Measurements from ENCODE around the gene AUTS2.
"Not testable (repeated sequence)": the region's sequence is repeated elsewhere in the genome, so short reads cannot be mapped to it uniquely, and the experiment has no call there.

AUTS2 gene

DNA sequence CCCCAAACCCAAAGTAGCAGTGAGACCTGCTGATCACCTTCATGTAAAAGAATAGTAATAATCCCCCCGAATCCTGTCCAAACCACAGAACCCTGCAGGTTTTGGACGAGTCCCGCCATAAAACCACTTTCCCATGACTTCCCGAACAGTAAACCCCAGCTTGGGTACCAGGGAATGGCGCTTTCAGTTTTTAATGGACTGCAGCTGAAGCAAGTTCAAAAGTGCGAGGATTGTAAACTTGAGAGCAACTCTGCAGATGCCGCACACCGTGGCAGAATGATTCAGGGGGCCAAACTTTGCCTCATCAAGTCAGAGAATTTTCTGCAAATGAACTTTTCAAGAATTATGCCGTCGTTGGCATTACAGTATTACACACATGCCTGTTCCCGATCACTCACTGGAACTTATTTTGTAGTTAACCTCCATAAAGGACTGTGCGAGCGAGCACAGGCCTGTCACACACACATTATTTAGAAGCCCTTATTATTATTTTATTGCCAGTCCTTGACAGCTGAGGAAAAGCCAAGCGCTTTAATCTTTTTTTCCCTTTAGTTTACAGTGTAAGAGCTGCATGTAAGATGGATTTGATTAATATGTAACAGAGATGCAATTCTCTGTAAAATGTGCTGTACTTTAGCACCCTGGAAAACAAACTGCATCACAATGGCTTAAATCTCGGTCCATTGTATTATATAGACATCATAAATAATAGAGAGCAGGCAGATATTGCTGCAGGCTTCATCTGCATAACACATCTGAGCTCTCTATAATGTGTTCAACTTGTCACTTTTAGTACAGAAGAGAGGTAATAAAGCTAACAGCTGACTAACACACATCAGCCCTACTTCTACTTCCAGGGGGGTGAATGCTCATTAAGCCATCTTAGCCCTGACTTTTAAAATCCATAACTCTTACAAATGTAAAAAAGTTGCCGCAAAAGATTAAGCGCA lies 1040.2 kb downstream of the AUTS2 start:
- no peaks in the 10 kb centered on the region for H3K9me3 Mint-ChIP-seq
- H3K4me3 Mint-ChIP-seq = no peak overlapping the region
- DNase-seq (ENCODE audit: low spot score) = no peak
- no peak overlapping the region for H3K27ac Mint-ChIP-seq
- H3K27me3 Mint-ChIP-seq (ENCODE audit: low read depth) = peaks cover 2% of the 10 kb centered on the region
- no peaks in the 10 kb centered on the region for H3K4me1 Mint-ChIP-seq (ENCODE audit: low read depth)
- no peaks in the 10 kb centered on the region for H3K36me3 Mint-ChIP-seq (ENCODE audit: low read depth)

DNA sequence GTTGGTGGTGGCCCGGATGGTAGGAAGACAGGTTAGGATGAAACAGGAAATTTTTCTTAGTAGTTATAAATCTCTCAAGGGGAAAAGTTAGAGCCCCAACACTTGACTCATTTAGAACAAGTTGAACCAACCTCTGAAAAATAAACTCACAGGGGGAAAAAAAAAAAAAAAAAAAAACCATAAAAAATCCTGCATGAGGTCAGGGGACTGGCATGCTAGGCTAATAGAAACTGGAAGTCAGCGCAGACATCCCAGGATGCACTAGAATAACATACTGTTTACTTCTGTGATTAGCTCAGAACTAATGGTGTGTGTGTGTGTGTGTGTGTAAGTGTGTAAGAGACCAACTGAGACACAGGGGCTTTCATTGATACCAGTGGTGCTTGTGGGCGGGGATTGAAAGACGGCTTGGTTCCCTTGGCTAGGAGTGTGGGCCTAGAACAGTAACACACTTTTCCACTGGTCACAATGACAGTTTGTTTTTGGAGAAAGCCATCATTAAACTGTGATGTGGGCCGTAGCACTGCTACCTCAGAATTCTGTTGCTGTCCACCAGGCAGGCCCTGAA lies 1042.1 kb downstream of the AUTS2 start:
- Mint-ChIP-seq H3K27me3 (ENCODE audit: low read depth) (peaks cover 4% of the 10 kb centered on the region), H3K9me3 (no peaks in the 10 kb centered on the region), H3K4me3 (no peak overlapping the region), H3K36me3 (ENCODE audit: low read depth) (no peaks in the 10 kb centered on the region), H3K4me1 (ENCODE audit: low read depth) (no peaks in the 10 kb centered on the region), H3K27ac (no peak overlapping the region)
- no peak for DNase-seq (ENCODE audit: low spot score)

DNA sequence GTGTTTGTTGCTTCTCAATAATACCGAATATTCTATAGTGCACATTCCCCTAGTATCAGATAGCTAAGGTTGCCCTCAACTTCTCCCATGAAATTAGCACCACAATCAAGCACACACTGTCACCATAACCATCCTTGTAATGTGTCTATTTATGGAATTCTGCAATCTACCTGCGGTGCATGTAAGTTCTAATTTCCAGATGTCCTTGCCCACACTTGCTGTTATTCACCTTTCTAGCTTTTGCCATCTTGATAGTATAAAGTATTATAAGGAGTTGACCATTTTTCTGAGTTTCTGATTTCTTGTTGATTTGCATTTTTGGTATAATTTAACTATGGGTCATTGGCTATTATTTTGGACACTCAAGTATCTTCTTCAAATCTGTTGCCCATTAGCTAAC lies 1043.6 kb downstream of the AUTS2 start:
- no peaks in the 10 kb centered on the region for H3K9me3 Mint-ChIP-seq
- no peak for DNase-seq (ENCODE audit: low spot score)
- peaks cover 10% of the 10 kb centered on the region for H3K27me3 Mint-ChIP-seq (ENCODE audit: low read depth)
- no peak overlapping the region for H3K4me3 Mint-ChIP-seq
- no peak overlapping the region for H3K27ac Mint-ChIP-seq
- H3K4me1 Mint-ChIP-seq (ENCODE audit: low read depth) = no peaks in the 10 kb centered on the region
- no peaks in the 10 kb centered on the region for H3K36me3 Mint-ChIP-seq (ENCODE audit: low read depth)

DNA sequence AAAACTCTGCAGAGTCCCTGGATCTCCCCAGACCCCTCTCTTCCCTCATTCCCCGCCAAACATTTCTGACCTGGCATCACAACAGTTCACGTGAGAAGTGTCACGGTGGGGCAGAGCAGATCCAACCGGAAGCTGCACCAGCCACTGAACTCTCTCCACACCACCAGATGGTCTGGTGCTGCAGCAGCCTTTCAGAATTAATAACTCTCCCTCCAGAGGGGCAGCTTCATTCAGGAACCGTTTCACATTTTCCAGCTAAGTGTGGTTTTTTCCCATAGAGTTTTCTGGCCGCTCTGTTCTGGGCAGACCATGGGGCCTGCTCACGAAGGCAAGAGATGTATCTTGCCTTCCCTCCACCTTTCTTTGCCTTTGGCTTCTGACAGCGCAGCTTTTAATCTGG lies 1047.0 kb downstream of the AUTS2 start:
- Mint-ChIP-seq H3K27me3 (ENCODE audit: low read depth) (peaks cover 8% of the 10 kb centered on the region), H3K9me3 (peaks cover 5% of the 10 kb centered on the region), H3K4me3 (no peak overlapping the region), H3K4me1 (ENCODE audit: low read depth) (peaks cover 13% of the 10 kb centered on the region), H3K36me3 (ENCODE audit: low read depth) (no peaks in the 10 kb centered on the region), H3K27ac (no peak overlapping the region)
- no peak for DNase-seq (ENCODE audit: low spot score)

DNA sequence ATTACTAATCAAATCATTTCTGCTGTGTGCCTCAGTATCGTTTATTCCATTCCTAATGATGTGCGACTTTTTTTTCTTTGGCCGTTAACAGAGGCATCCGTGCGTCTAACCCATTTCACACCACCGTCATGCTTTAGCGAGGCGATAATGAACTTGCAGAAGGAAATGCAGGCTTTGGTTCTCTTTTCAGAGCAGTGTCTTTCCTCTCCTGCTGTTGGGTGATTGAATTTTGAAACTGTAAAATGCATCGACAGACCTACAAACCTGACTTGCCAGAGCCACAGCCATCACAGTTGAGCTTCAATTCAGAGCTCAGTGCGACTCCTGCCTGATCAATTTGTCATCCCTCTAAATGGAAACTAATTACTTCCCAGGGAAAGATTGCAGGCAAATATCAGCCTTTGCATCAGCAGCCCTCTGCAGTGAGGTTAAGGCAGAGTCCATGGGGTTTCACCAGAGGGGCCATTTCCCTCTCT lies 1047.6 kb downstream of the AUTS2 start:
- DNase-seq (ENCODE audit: low spot score) = no peak
- Mint-ChIP-seq H3K4me1 (ENCODE audit: low read depth) (peaks cover 17% of the 10 kb centered on the region), H3K4me3 (no peak overlapping the region), H3K36me3 (ENCODE audit: low read depth) (peaks cover 2% of the 10 kb centered on the region), H3K27ac (no peak overlapping the region), H3K9me3 (peaks cover 10% of the 10 kb centered on the region), H3K27me3 (ENCODE audit: low read depth) (peaks cover 12% of the 10 kb centered on the region)

DNA sequence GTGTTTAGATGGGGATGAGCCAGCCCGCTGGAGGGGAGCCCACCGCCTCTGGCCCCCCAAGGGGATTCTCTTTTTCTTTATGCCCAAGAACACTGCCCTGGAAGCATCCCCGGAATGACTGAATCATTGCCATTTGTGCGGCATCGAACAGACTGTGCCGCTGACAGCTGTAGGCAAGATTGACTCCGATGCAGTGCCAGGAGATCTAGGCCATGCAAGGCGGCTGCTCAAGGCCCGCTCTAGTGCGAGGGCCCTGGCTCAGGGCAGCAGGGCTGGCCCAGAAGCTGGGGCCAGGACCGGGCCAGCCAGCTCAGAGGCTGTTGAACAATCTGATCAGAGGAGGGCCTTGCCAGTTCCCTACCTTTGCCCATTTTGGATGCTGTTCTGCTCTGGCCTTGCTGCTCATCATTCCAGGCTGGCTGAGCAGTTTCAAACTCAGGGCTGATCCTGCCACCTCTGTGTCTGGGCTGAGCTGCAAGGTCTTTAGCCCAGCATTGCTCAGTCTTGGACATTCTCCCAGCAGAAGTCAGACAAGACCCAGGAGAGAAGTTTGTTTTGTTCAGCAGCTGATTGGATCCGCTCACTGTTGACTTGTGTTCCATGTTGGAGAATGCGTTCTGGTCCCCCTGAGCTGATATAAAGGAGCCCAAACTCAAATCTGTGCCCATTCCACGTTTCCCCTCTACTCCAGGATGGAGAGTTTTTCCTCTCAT lies 1048.4 kb downstream of the AUTS2 start:
- Mint-ChIP-seq H3K27me3 (ENCODE audit: low read depth) (peaks cover 15% of the 10 kb centered on the region), H3K4me3 (no peak overlapping the region), H3K36me3 (ENCODE audit: low read depth) (peaks cover 2% of the 10 kb centered on the region), H3K27ac (no peak overlapping the region), H3K9me3 (peaks cover 15% of the 10 kb centered on the region), H3K4me1 (ENCODE audit: low read depth) (peaks cover 17% of the 10 kb centered on the region)
- no peak for DNase-seq (ENCODE audit: low spot score)

DNA sequence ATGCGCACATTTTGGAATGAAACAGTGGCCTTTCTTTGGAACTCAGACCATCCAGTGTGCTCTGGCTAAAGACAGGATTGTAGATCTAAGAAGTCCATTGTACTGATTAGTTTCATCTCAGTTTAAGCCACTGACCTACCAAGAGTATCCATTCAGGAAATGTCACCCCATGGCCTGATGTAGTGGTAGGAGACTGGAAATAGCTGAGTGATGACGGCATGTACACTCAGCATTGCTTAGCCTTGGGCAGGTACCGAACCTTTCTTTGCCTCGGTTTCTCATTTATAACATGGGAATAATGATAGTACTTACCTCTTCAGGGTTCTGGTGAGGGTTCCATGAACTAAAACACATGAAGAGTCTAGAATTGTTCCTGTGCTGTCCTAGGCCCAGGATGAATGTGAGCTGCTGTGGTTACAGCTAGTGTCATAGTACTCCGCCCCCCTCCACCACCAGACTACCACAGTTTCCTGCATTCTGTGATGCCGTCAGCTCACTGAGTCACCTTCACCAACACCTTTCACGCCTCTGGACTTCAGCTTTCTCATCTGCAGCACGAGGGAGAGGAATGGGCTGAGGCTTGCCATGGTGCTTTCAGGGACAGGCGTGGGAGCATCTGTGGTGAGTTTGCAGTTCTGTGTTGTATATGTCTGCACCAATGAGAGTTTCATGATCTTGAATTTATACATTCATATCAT lies 1049.7 kb downstream of the AUTS2 start:
- peak overlapping the region; percentile 87 for H3K27ac Mint-ChIP-seq
- H3K27me3 Mint-ChIP-seq (ENCODE audit: low read depth) = peaks cover 18% of the 10 kb centered on the region
- peaks cover 17% of the 10 kb centered on the region for H3K4me1 Mint-ChIP-seq (ENCODE audit: low read depth)
- peaks cover 2% of the 10 kb centered on the region for H3K36me3 Mint-ChIP-seq (ENCODE audit: low read depth)
- H3K9me3 Mint-ChIP-seq = peaks cover 15% of the 10 kb centered on the region
- DNase-seq (ENCODE audit: low spot score) = peak; percentile 87
- peak overlapping the region; percentile 64 for H3K4me3 Mint-ChIP-seq

DNA sequence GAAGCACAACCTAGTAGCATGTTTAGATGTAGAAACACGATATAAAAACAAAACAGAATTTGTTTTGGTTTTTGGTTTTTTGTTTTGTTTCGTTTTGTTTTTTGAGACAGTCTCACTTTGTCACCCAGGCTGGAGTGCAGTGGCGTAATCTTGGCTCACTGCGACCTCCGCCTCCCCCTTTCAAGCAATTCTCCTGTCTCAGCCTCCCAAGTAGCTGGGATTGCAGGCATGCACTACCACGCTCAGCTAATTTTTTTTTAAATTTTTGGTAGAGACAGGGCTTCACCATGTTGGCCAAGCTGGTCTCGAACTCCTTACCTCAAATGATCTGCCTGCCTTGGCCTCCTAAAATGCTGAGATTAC lies 1050.2 kb downstream of the AUTS2 start:
- peaks cover 22% of the 10 kb centered on the region for H3K27me3 Mint-ChIP-seq (ENCODE audit: low read depth)
- peaks cover 17% of the 10 kb centered on the region for H3K4me1 Mint-ChIP-seq (ENCODE audit: low read depth)
- not testable (repeated sequence) for DNase-seq (ENCODE audit: low spot score); H3K36me3 Mint-ChIP-seq (ENCODE audit: low read depth)
- H3K27ac Mint-ChIP-seq = peak overlapping the region; percentile 87
- H3K4me3 Mint-ChIP-seq = peak overlapping the region; percentile 64
- H3K9me3 Mint-ChIP-seq = peaks cover 15% of the 10 kb centered on the region

DNA sequence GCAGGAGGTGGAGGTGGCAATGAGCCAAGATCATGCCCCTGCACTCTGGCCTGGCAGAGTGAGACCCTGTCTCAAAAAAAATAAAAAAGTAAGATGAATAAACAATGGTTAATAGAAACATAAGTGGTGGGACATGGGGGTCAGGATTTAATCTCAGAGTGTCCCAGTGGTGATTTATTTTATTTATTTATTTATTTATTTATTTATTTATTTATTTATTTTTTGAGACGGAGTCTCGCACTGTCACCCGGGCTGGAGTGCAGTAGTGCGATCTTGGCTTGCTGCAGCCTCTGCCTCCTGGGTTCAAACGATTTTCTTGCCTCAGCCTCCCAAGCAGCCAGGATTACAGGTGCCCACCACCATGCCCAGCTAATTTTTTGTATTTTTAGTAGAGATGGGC lies 1051.0 kb downstream of the AUTS2 start:
- Mint-ChIP-seq H3K27me3 (ENCODE audit: low read depth) (peaks cover 25% of the 10 kb centered on the region), H3K4me1 (ENCODE audit: low read depth) (peaks cover 17% of the 10 kb centered on the region), H3K9me3 (peaks cover 15% of the 10 kb centered on the region), H3K36me3 (ENCODE audit: low read depth) (peaks cover 2% of the 10 kb centered on the region), H3K4me3 (no peak overlapping the region), H3K27ac (no peak overlapping the region)
- no peak for DNase-seq (ENCODE audit: low spot score)

DNA sequence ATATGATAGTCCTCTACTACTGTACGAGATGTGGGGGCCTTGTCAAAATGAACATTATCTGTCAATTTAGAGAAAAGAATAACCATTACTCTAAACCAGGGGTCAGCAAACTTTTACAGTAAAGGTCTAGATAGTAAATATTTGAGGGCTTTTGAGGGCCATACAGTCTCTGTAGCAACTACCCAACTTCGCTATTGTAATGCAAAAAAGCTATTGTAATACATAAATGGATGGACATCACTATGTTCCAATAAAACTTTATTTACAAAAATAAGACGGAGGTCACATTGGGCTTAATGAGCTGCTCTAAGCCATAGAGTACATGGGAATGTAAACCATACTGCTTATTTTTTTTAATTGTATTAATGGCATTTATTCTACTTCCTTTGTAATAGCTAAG lies 1055.9 kb downstream of the AUTS2 start:
- H3K4me1 Mint-ChIP-seq (ENCODE audit: low read depth) = peaks cover 4% of the 10 kb centered on the region

DNA sequence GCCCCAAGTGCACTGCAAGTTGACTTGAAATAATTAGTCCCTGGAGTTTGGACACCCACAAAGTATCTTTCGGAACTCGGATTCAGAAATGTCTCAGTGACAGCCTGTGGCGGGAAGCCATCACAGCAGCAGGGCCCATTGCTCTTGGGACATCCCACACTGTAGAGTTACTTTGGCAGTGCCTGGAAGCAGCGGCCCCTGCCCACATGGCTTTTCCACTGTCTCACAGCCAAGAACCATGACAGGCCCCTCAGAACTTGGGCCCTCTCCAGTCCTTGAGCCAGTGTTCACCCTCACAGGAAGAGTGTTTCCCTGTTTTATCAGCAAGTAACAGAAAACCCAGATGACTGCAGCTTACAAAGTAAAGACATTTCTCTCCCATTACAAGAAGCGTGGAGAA lies 1056.7 kb downstream of the AUTS2 start:
- Mint-ChIP-seq H3K27me3 (ENCODE audit: low read depth) (peaks cover 17% of the 10 kb centered on the region), H3K27ac (no peak overlapping the region), H3K9me3 (peaks cover 11% of the 10 kb centered on the region), H3K36me3 (ENCODE audit: low read depth) (peaks cover 2% of the 10 kb centered on the region), H3K4me3 (no peak overlapping the region), H3K4me1 (ENCODE audit: low read depth) (peaks cover 8% of the 10 kb centered on the region)
- DNase-seq (ENCODE audit: low spot score) = no peak

More for the DNA sequence above, 1055.9 kb downstream of the AUTS2 start:
- peaks cover 11% of the 10 kb centered on the region for H3K9me3 Mint-ChIP-seq
- DNase-seq (ENCODE audit: low spot score) = no peak
- H3K27ac Mint-ChIP-seq = no peak overlapping the region
- H3K36me3 Mint-ChIP-seq (ENCODE audit: low read depth) = peaks cover 2% of the 10 kb centered on the region
- no peak overlapping the region for H3K4me3 Mint-ChIP-seq
- peaks cover 17% of the 10 kb centered on the region for H3K27me3 Mint-ChIP-seq (ENCODE audit: low read depth)

DNA sequence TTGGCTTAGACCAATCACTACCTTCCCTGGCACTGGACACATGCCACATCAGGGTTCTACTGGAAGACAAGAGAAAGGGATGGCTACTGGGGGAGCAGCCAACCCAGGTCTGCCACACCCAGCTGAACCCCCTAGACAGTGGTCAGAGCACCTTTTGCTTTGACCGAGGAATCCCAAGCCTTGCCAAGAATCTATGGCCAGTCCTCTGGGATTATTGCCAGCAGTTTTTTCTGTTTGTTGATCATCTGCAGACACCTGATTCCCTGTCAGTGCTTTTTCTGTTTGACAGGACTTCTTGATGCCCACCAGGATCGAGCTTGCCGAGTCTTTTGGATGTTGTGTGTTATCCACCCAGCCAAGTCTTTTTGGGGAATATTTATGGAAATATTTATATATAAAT lies 1057.4 kb downstream of the AUTS2 start:
- no peak for DNase-seq (ENCODE audit: low spot score)
- H3K9me3 Mint-ChIP-seq = peaks cover 7% of the 10 kb centered on the region
- no peak overlapping the region for H3K4me3 Mint-ChIP-seq
- H3K4me1 Mint-ChIP-seq (ENCODE audit: low read depth) = peaks cover 6% of the 10 kb centered on the region
- H3K27me3 Mint-ChIP-seq (ENCODE audit: low read depth) = peaks cover 15% of the 10 kb centered on the region
- H3K36me3 Mint-ChIP-seq (ENCODE audit: low read depth) = peaks cover under 1% of the 10 kb centered on the region
- H3K27ac Mint-ChIP-seq = no peak overlapping the region

DNA sequence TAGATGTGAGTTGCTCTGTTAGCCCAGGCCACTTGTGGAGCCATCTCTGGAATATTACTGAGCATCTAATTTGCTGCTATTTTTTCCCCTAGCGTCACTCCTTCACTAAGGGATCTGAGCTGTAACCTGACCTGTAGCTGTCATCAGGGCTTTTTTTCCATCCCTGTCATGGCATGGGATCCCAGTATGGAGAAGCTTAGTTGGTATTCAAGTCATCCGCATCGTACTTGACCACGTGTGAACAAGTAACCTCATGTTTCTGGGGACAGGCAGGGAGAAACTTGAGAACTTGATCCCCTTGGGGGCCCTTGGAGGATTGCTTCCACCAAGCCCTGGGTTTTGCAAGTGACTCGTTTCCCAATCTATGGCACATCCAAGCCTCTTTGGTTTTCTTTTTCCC lies 1059.3 kb downstream of the AUTS2 start:
- H3K9me3 Mint-ChIP-seq = no peaks in the 10 kb centered on the region
- peaks cover 7% of the 10 kb centered on the region for H3K27me3 Mint-ChIP-seq (ENCODE audit: low read depth)
- peaks cover 7% of the 10 kb centered on the region for H3K4me1 Mint-ChIP-seq (ENCODE audit: low read depth)
- no peak overlapping the region for H3K4me3 Mint-ChIP-seq
- no peak overlapping the region for H3K27ac Mint-ChIP-seq
- no peaks in the 10 kb centered on the region for H3K36me3 Mint-ChIP-seq (ENCODE audit: low read depth)
- no peak for DNase-seq (ENCODE audit: low spot score)

Data from T-helper 2 cell treated with Interferon-gamma antibody and Interleukin-4, amounts not matched to agents 5 μg/mL and 100 μg/mL, for 36 hours (primary cell).